Left kidney (tissue), 2 donors: ENCODE results near the gene RALBP1. TPM values are rescaled to one million over a fixed set of nuclear protein-coding genes. Genes with fewer than 3 reads are reported as not detected.

ENCODE experiments used
- DNase-seq: peaks from one replicate; pipeline ENCODE4 v3.0.0-alpha.2; 2013
- polyA plus RNA-seq: library from polyadenylated mRNA; unstranded; fragments of 120-200 nt; gene quantifications from one replicate; pipeline ENCODE4 v1.2.1, GENCODE V29; 2013; ENCODE audit not compliant: insufficient read length

Gene RALBP1
- polyA plus RNA-seq, 1 donor, result 70.2 TPM

- no peak for DNase-seq
Observed at GRCh38 chr18:9506046-9506792, 30.9 kb downstream of the RALBP1 start.

GRCh38 chr18:9507565-9508088 lies 32.3 kb downstream of the RALBP1 start:
- no peak for DNase-seq

- no peak for DNase-seq
Observed at GRCh38 chr18:9508446-9509025, 33.2 kb downstream of the RALBP1 start.

- DNase-seq, result no peak
Observed at GRCh38 chr18:9513971-9514512, 38.7 kb downstream of the RALBP1 start.

- peak; percentile 44 for DNase-seq
Observed at GRCh38 chr18:9516437-9517064, 41.2 kb downstream of the RALBP1 start.

GRCh38 chr18:9517869-9518268 lies 42.6 kb downstream of the RALBP1 start:
- no peak for DNase-seq

- no peak for DNase-seq
Observed at GRCh38 chr18:9519399-9519798, 44.1 kb downstream of the RALBP1 start.

- no peak for DNase-seq
Observed at GRCh38 chr18:9520666-9521065, 45.4 kb downstream of the RALBP1 start.

- no peak for DNase-seq
Observed at GRCh38 chr18:9521770-9522169, 46.5 kb downstream of the RALBP1 start.

GRCh38 chr18:9522952-9523351 lies 47.6 kb downstream of the RALBP1 start:
- no peak for DNase-seq

- DNase-seq, result no peak
Observed at GRCh38 chr18:9526458-9526857, 51.1 kb downstream of the RALBP1 start.

GRCh38 chr18:9530226-9531009 lies 55.1 kb downstream of the RALBP1 start:
- DNase-seq, result no peak

- DNase-seq, result no peak
Observed at GRCh38 chr18:9531791-9532410, 56.6 kb downstream of the RALBP1 start.

GRCh38 chr18:9534844-9535243 lies 59.5 kb downstream of the RALBP1 start:
- DNase-seq, result no peak

GRCh38 chr18:9535430-9535991 lies 60.2 kb downstream of the RALBP1 start:
- DNase-seq, result peak; percentile 11

- no peak for DNase-seq
Observed at GRCh38 chr18:9536354-9537152, 61.2 kb downstream of the RALBP1 start.

- no peak for DNase-seq
Observed at GRCh38 chr18:9537677-9538076, 62.4 kb downstream of the RALBP1 start.

GRCh38 chr18:9539283-9539682 lies 64.0 kb downstream of the RALBP1 start:
- no peak for DNase-seq

GRCh38 chr18:9539938-9540337 lies 64.6 kb downstream of the RALBP1 start:
- no peak for DNase-seq

- no peak for DNase-seq
Observed at GRCh38 chr18:9542924-9543323, 67.6 kb downstream of the RALBP1 start.
